ENCODE measurements around the gene KCTD11. TPM values are rescaled to one million over a fixed set of nuclear protein-coding genes. Genes with fewer than 3 reads are reported as not detected.

KCTD11 gene
- total and polyA plus RNA-seq, 2 experiments from 2014 or later, result 2.2 to 7.7 TPM

GRCh38 chr17:7343250-7343649 is 8.7 kb upstream of the KCTD11 start:
- H3K4me1 ChIP-seq (ENCODE audit: insufficient read depth), result no peaks in the 10 kb centered on the region
- no peaks in the 10 kb centered on the region for H3K9me2 ChIP-seq (ENCODE audit: insufficient read depth)
- ATAC-seq (no peak), DNase-seq (ENCODE audit: low spot score) (no peak)
- H3K36me3 ChIP-seq (ENCODE audit: insufficient read depth), result no peaks in the 10 kb centered on the region; the same call in 1 of the 2 replicates
- H3F3A ChIP-seq (replicated peaks; ENCODE audit: low read depth), result 0 out of 2 replicates have a peak, but pooled peaks cover 6% of the 10 kb centered on the region
- H3K27me3 ChIP-seq (ENCODE audit: insufficient read depth), result no peaks in the 10 kb centered on the region
- no peaks in the 10 kb centered on the region for H3K79me2 ChIP-seq (replicated peaks; ENCODE audit: insufficient read depth)
- no peak overlapping the region for H3K27ac ChIP-seq (ENCODE audit: low read depth)
- Mint-ChIP-seq H3K9me3 (no peaks in the 10 kb centered on the region), H3K27me3 (ENCODE audit: insufficient read depth, low read depth, poor library complexity) (peaks cover 10% of the 10 kb centered on the region), H3K36me3 (ENCODE audit: low read depth) (peaks cover 7% of the 10 kb centered on the region), H3K4me1 (no peaks in the 10 kb centered on the region), H3K4me3 (no peak overlapping the region; the same call in 2 of the 3 replicates), H3K27ac (no peak overlapping the region)
- TF ChIP-seq ETS1 (IDR thresholded peaks at IDR 0.05) (no peak), REST (IDR thresholded peaks at IDR 0.05; ENCODE audit: unreplicated experiment) (no peak), STAT1 (IDR thresholded peaks at IDR 0.05; ENCODE audit: unreplicated experiment) (no peak), ZNF462 (CRISPR knock-in tag; IDR thresholded peaks at IDR 0.05) (no peak), ZNF331 (CRISPR knock-in tag; IDR thresholded peaks at IDR 0.05; ENCODE audit: low read depth) (no peak)
- no peak overlapping the region for H3K4me3 ChIP-seq
- no peak overlapping the region for H2AFZ ChIP-seq
- 0 out of 2 replicates have a peak, but pooled peaks cover 3% of the 10 kb centered on the region for H4K20me1 ChIP-seq (replicated peaks; ENCODE audit: insufficient read depth)
- no peak overlapping the region for H3K4me2 ChIP-seq
